Ureter (tissue), 1 donor: ENCODE measurements around the gene C1orf53. TPM values are rescaled to one million over a fixed set of nuclear protein-coding genes. Genes with fewer than 3 reads are reported as not detected.

Experiments used
- DNase-seq: peaks from one replicate; pipeline ENCODE4 v3.0.0-alpha.2; 2020; ENCODE audit warnings: low spot score
- total RNA-seq: library from RNA; stranded (reverse); gene quantifications from one replicate; pipeline ENCODE4 v1.2.4, GENCODE V29; 2023
- donor health status: DM: yes; HTN: yes; CAD: no.

Gene C1orf53
- total RNA-seq, 1 donor from 2014 or later: 1.7 TPM

DNA sequence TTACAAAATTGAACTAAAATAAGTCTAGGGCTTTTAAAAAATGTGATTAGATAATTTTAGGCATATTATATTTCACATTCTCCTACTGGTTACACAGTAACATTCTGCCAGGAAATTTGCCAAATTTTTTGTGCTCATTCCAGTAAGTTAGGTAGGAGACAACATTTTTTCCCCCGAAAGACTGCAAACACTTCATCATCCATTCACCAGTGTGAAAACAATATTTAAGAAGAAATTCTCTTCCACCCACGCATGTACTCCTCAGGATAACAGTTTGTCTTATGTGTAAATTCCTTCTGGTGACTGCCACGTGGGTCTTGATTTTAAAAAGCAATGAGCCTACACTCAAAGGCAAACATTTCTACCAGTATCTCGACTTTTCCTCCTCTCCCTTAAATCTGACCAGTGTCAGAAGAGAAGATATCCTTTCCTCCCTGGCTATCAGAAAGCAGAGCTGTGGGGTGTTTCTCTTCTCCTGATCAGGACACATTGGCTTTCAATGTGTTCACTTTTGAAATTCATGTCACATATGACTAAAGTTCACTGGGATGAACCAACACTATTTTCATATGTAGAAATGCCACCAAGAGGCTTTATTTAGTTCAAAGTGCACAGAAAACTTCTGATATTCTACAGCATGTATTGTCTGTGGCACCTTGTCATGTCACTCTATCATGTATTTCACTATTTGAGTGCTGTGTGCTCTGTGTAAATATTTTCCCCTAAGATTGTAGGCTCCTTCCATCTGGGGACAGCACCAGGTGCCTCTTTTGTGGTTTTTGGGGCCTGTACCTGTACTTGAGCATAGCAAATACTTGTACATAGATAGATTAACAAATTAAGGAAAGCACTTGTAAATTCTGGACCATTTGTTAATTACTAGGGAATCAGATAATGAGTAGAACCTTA lies 53.3 kb downstream of the C1orf53 start:
- DNase-seq: no peak

Other genes starting within 250 kb of the C1orf53 start
- 29.4 TPM for gene DENND1B, start 127.2 kb upstream of the C1orf53 start, total RNA-seq
- not detected for gene LHX9, start 14.7 kb downstream of the C1orf53 start, total RNA-seq